ENCODE measurements around the gene RCOR1. TPM values are rescaled to one million over a fixed set of nuclear protein-coding genes. Genes with fewer than 3 reads are reported as not detected.

RCOR1 gene
- polyA plus RNA-seq, 5 donors, result 48.8 to 75.7 (median 65.7) TPM

- no peak for DNase-seq
These were observed 178.7 kb downstream of the RCOR1 start for GRCh38 chr14:102771144-102771543.

GRCh38 chr14:102772781-102773570 is 180.5 kb downstream of the RCOR1 start:
- no peak for DNase-seq

GRCh38 chr14:102774391-102775153 is 182.1 kb downstream of the RCOR1 start:
- peak; percentile 58 to 71 for DNase-seq

- no peak for DNase-seq
These were observed 183.7 kb downstream of the RCOR1 start for GRCh38 chr14:102775855-102776760.

GRCh38 chr14:102776761-102777710 is 184.6 kb downstream of the RCOR1 start, which contains the start of gene TRAF3:
TSS of gene TRAF3 (plus strand) at chr14:102777449. CDS start at chr14:102870202, 92,753 bp downstream.
- peak in 1 of 2 donors; percentile 48 for DNase-seq

- peak in 1 of 2 donors; percentile 10 for DNase-seq
These were observed 185.4 kb downstream of the RCOR1 start for GRCh38 chr14:102777711-102778337.

GRCh38 chr14:102778338-102779083 is 186.1 kb downstream of the RCOR1 start:
- peak in 1 of 2 donors; percentile 28 for DNase-seq

- DNase-seq, result no peak
These were observed 186.6 kb downstream of the RCOR1 start for GRCh38 chr14:102779084-102779462.

GRCh38 chr14:102779574-102780315 is 187.3 kb downstream of the RCOR1 start:
- DNase-seq, result no peak

Other genes starting within 250 kb of the RCOR1 start
- gene CINP, start 229.8 kb upstream of the RCOR1 start, polyA plus RNA-seq (ENCODE audit: insufficient read depth in 1 of 5, insufficient read length in 5 of 5, low replicate concordance in 1 of 5), result 10 to 100 TPM; 36.2 to 45.1 (median 39.7) TPM
- gene TECPR2, start 229.7 kb upstream of the RCOR1 start, polyA plus RNA-seq (ENCODE audit: insufficient read depth in 1 of 5, insufficient read length in 5 of 5, low replicate concordance in 1 of 5), result 10 to 100 TPM; 13.8 to 15.6 (median 14.5) TPM
- 1 to 10 TPM; 3.6 to 9.5 (median 3.8) TPM for gene ANKRD9, start 82.9 kb upstream of the RCOR1 start, polyA plus RNA-seq (ENCODE audit: insufficient read depth in 1 of 5, insufficient read length in 5 of 5, low replicate concordance in 1 of 5)
- gene TRAF3, start 184.8 kb downstream of the RCOR1 start, polyA plus RNA-seq (ENCODE audit: insufficient read depth in 1 of 5, insufficient read length in 5 of 5, low replicate concordance in 1 of 5), result 10 to 100 TPM; 10.5 to 13.1 (median 10.9) TPM

Measured in right lung (tissue), 5 donors.